ENCODE measurements around the gene CFAP61. TPM values are rescaled to one million over a fixed set of nuclear protein-coding genes. Genes with fewer than 3 reads are reported as not detected.

CFAP61 gene, protein sequence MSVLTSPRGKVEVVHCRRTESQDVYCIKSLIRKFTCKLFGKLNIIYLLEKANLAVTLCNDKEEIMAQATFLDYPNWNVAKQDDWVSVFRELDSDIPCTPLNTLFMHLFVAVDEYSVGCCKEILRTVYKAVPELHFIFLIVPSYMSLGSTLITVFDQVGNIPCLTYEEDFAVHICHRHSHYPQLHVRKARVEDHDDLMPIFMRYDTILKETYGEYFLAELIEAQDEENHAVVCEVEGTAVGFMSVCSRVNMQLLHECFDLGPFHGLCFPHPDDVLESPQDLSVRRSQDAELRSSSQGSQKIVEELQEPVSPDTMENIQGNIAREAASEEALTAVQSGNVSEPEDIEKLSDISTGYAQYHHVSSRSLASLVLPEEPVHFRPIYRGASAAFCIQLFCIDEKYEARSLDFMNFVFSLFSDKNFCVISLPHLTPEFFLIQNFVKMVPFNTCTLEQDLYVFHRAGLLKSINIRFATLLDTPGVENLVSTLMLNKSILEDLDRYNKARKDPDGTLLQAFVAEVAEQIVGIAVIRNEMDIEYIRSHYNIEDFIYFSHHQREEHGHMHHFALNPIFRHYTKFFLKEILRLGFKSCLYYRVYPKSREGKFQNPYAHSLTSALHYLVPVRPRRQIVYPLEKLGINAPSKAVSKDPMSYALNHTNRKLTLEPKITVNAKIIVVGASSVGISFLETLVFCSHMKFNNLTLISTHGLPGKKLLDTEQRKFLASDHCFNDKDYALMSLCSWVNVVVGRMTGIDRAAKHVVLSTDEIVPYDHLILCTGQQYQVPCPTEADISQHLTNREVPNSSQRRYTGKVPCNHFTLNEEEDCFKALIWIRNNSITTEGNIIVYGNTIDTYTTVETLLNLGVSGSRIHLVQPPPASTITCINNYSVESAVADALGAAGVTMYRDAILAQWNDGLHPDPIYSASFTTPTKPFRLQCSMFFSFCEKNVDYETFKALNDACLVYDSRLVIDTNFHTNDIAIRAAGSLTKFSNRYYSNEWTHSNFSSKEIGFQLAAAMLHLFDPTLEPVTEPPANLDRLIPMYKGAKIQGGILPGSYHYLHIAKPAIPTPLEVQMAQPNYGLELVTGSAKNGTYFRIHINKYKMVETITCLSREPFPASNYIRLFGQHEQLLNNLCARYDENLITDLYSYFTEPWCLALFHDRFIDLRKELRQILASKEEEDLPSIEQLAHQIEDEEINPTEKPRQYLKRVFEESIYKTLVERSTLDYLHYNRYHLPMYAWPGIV
- total RNA-seq: not detected in 2 replicates

DNA sequence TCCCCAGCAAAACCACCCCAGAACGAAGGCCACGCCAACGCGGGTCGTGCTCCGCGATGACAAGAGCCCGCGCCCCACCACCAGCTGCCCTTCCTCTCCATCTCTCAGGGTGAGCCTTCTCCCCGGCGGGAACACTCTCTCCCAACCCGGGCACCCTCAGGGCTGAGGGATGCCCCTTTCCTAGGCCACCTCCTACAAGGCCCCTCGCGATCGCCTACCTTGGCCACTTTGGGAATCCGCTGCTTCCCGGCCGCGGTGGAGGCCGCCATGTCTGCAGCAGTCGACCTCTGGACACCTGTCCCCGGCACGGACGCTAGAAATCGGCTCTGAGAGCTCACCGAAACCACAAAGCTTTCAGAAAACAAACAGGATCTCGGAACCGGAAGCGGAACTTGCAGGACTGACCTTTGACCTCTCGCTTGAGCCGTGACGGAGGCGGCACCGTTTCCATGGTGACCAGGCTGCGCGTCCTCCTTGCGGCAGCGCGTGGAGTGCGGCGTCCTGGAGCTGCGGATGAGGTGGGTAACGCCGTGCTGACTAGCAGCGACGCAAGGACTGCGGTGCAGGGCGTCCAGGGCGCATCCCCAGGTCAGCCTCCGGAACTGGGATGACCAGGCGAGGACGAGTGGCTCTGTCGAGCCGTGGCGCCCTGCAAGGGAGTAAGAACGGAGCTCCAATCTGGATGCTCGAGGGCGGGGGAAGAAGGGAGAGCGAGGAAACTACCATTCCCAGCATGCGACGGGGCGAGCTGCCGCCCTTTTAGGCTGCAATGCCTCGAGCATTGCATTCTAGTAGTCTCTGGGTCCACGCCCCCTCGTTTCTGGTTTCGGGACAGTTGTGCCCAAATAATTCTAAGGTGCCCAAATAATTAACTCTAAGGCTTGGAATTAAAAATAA, at the start of gene CFAP61, which contains the start of gene CRNKL1:
CFAP61 (plus strand) TSS at position 459 of the 897 bp plus-strand sequence. CDS start 4,122 bp downstream, outside the sequence.
CRNKL1 (minus strand) TSS at position 393 of the 897 bp plus-strand sequence; CDS start at position 269, 124 bp downstream.

DNA sequence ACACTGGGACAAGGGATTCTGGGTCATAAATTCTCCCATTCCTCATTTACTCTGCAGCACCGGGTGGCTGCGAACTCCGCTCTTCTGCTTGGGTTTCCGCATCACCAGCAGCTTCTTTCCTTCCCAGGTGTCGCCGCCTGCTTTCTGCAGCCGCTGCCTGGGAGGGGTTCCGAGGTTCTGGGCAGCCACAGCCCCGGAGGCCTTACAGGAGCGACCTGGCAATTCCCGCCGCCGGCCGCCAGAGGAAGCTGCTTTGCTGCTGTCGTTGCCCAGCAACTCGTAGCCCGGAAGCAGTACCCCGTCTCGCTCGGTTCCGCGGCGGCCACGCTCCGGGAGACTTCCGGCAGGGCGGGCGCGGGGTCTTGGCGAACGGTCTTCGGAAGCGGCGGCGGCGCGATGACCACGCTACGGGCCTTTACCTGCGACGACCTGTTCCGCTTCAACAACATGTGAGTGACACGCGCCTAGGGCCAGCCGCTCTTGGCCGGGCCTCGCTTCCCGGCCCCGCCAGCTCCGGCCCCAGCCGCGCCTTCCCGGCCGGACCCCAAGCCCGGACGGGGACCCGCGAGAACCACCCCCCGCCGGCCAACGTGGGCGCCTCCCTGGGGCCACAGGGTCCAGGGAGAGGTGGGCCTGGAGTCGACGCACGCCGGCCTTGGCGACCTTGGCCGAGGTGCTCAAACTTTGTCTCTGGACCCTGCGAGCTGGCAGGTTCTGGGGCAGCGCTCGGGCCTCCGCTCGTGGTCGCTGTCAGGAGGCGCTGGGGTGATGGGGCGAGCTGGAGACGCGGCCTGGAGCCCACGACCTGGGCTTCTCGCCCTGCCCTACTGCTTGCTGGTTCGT, 35.1 kb upstream of the CFAP61 start, which contains the start of gene NAA20:
NAA20 (plus strand) TSS at position 362 of the 843 bp plus-strand sequence; CDS start at position 397, 35 bp downstream.

DNA sequence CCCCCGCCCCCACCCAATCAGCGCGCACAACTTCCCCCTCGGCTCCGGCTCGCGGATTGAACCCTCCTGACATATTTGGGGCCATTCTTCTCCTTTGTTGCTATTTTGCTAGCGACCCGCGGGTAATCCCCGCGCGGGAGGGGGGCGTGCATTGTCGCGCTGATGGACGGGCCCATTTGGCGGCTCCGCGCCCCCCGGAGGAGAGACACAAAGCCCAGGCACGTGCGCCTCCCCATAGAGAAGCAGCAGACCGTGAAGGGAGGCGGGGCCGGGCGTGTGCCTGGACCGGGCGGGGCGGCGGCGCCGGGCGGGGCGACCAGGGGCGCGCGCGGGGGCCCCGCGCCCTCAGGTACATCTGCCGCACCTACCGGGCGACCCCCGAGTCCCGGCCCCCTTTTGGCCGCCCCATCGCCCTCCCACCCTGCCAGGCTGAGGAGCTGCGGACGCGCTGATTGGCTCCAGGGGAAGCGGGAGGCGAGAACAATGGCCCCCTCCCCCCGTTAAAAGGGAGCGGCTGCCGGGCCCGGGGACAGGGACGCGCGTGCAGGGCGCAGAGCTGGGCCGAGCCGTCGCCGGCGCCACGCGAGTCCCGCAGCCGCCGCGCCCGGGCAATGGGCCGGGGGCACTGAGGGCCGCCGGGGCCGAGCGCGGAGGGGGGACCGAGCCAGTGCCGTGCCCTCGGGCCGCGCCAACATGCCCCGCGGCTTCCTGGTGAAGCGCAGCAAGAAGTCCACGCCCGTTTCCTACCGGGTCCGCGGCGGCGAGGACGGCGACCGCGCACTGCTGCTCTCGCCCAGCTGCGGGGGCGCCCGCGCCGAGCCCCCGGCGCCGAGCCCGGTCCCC, 315.5 kb downstream of the CFAP61 start, which contains the start of gene INSM1:
INSM1 (plus strand) TSS at position 530 of the 843 bp plus-strand sequence; CDS start at position 694, 164 bp downstream.

Small RNAs within 50 kb of the gene (small RNA-seq; reads per million reads assigned to genes)
- not detected for gene RN7SL690P (ENCODE audit: low replicate concordance)

Other genes starting within 250 kb of the CFAP61 start
- 26.9 and 30.4 TPM in 2 replicates for gene NAA20, start 35.2 kb upstream of the CFAP61 start, total RNA-seq
- gene CRNKL1, start 66 bp upstream of the CFAP61 start, total RNA-seq: 25.5 and 26.5 TPM in 2 replicates